ENCODE results near the gene TMEM125. TPM values are rescaled to one million over a fixed set of nuclear protein-coding genes. Genes with fewer than 3 reads are reported as not detected.

TMEM125 gene
- total and polyA plus RNA-seq, 2 of the 4 experiments (the other 2 are of a cell fraction), result under 0.01 to 0.03 TPM

- H4K5ac ChIP-seq (ENCODE audit: low read depth, low read length), result no peak overlapping the region
- 74% methylated on average over 2 of the region's 9 CpGs; no CpG with 5 or more reads in 1 of the 2 experiments for WGBS, 2 experiments (ENCODE audit: extremely low coverage in 2 of 2, insufficient read length in 1 of 2)
- H2AK5ac ChIP-seq (ENCODE audit: low read depth, low read length), result no peak overlapping the region
- no peak overlapping the region for H3K23ac ChIP-seq (ENCODE audit: low read depth, low read length)
- no peak overlapping the region for H4K91ac ChIP-seq (ENCODE audit: insufficient read depth, low read depth, low read length)
- dilution Hi-C loops (cut with HindIII; ENCODE audit: low sequenced_read_pairs, unreplicated experiment), result no loop called here
- H3K79me1 ChIP-seq (ENCODE audit: low read depth in 1 of 2, low read length in 2 of 2), result no peaks in the 10 kb centered on the region
- H2BK120ac ChIP-seq (ENCODE audit: low read depth, low read length), result no peak overlapping the region
- DNase-seq, result no peak
- POLR2A ChIA-PET (ENCODE audit: unreplicated experiment), result no interaction called here
- no peak overlapping the region for H2AK9ac ChIP-seq (replicated peaks; ENCODE audit: low read depth, low read length, poor library complexity)
- no peak overlapping the region for H3K4me3 ChIP-seq (ENCODE audit: insufficient read depth, low read depth, low read length)
- H3K56ac ChIP-seq (ENCODE audit: extremely low read depth, insufficient read depth, low read length), result no peak overlapping the region
- H3K4ac ChIP-seq (ENCODE audit: low read depth, low read length), result no peak overlapping the region
- H2BK20ac ChIP-seq (ENCODE audit: low read depth, low read length), result no peak overlapping the region
- no peak overlapping the region for H2BK5ac ChIP-seq (ENCODE audit: low read depth, low read length, poor library complexity, severe bottlenecking)
- peak overlapping the region; percentile 13 for H2AFZ ChIP-seq (replicated peaks; ENCODE audit: low read length, poor library complexity)
- no peak overlapping the region for H3K27ac ChIP-seq (ENCODE audit: insufficient read depth, low read length)
- H2BK15ac ChIP-seq (ENCODE audit: low read depth, low read length), result no peak overlapping the region
- in situ Hi-C loops (cut with MboI; ENCODE audit: low sequenced_read_pairs), result no loop called here
- no peaks in the 10 kb centered on the region for H3K27me3 ChIP-seq (ENCODE audit: control insufficient read depth, insufficient read depth, low read length)
- no peak overlapping the region for H3K18ac ChIP-seq (ENCODE audit: low read depth, low read length)
- TF ChIP-seq MAZ (IDR thresholded peaks at IDR 0.05; ENCODE audit: borderline replicate concordance, low read depth, low read length), result no peak
- H3K9ac ChIP-seq (ENCODE audit: low read depth, low read length), result no peak overlapping the region
- intact Hi-C loops (cut with micrococcal nuclease), result loop anchor here (10.0 kb wide), 1 partner anchor 308 kb away; no protein-coding TSS in a partner anchor
- H3K4me1 ChIP-seq (ENCODE audit: control insufficient read depth, insufficient read depth, low read length), result no peaks in the 10 kb centered on the region
- no peak overlapping the region for H4K8ac ChIP-seq (ENCODE audit: low read depth in 2 of 2, low read length in 2 of 2)
- no peak overlapping the region for H3K4me2 ChIP-seq (ENCODE audit: low read depth, low read length)
- no peak overlapping the region for H3K14ac ChIP-seq (replicated peaks; ENCODE audit: low read depth, low read length)
- no peaks in the 10 kb centered on the region for H3K9me3 ChIP-seq (ENCODE audit: control insufficient read depth, insufficient read depth, low read length)
- H3K36me3 ChIP-seq (ENCODE audit: control insufficient read depth, insufficient read depth, low read length), result no peaks in the 10 kb centered on the region
- H3K9me1 ChIP-seq (ENCODE audit: insufficient read depth, low read length), result no peaks in the 10 kb centered on the region
- CTCF ChIA-PET, result no interaction called here
- H4K20me1 ChIP-seq (ENCODE audit: insufficient read depth, low read length), result no peaks in the 10 kb centered on the region
- ATAC-seq (ENCODE audit: low read depth), result no peak
- no TSS peak for BruUV-seq (replicated peaks)
These were observed 46.9 kb upstream of the TMEM125 start for GRCh38 chr1:43222879-43223278.

Measured in IMR-90 (cell line).